Liver (tissue), 9 donors: ENCODE data around the gene IRF2BP2. TPM values are rescaled to one million over a fixed set of nuclear protein-coding genes. Genes with fewer than 3 reads are reported as not detected.

Source experiments
- DNase-seq: peaks from one replicate; pipeline ENCODE4 v3.0.0-alpha.2; 2017; ENCODE audit warnings: low spot score
- H3K27ac ChIP-seq, 2 donors: one replicate each; pipeline ENCODE4 v1.7.0; 2013; ENCODE audit warnings: inconsistent platforms in 2 of 2, low read length in 2 of 2, control low read depth in 1 of 2, low read depth in 1 of 2, mild to moderate bottlenecking in 1 of 2
- H3K27me3 ChIP-seq, 4 donors: one replicate each; pipeline versions ENCODE4 v1.6.1 to v1.7.0; 2013; ENCODE audit warnings: low read length in 3 of 4, inconsistent platforms in 1 of 4, mild to moderate bottlenecking in 1 of 4, moderate library complexity in 1 of 4; ENCODE audit not compliant: control insufficient read depth in 4 of 4, insufficient read depth in 4 of 4
- H3K36me3 ChIP-seq, 4 donors: one replicate each; pipeline versions ENCODE4 v1.6.1 to v1.7.0; 2013; ENCODE audit warnings: low read length in 3 of 4, mild to moderate bottlenecking in 3 of 4, low read depth in 1 of 4, moderate library complexity in 1 of 4; ENCODE audit not compliant: control insufficient read depth in 4 of 4, insufficient read depth in 3 of 4
- H3K4me1 ChIP-seq, 4 donors: one replicate each; pipeline versions ENCODE4 v1.6.1 to v1.7.0; 2013; ENCODE audit warnings: low read length in 3 of 4, mild to moderate bottlenecking in 3 of 4, moderate library complexity in 1 of 4; ENCODE audit not compliant: control insufficient read depth in 4 of 4, insufficient read depth in 4 of 4
- H3K4me3 ChIP-seq, 3 donors: one replicate each; pipeline versions ENCODE4 v1.6.1 to v1.7.0; 2013; ENCODE audit warnings: low read length in 3 of 3, control low read depth in 1 of 3, low read depth in 1 of 3, mild to moderate bottlenecking in 1 of 3
- H3K9ac ChIP-seq, 2 donors: one replicate each; pipeline ENCODE4 v1.7.0; 2013; ENCODE audit warnings: low read length in 2 of 2, mild to moderate bottlenecking in 2 of 2, moderate library complexity in 2 of 2, control low read depth in 1 of 2, low read depth in 1 of 2
- H3K9me3 ChIP-seq, 4 donors: one replicate each; pipeline versions ENCODE4 v1.6.1 to v1.7.0; 2013; ENCODE audit warnings: low read length in 3 of 4; ENCODE audit not compliant: control insufficient read depth in 4 of 4
- ATF3 ChIP-seq: IDR thresholded peaks from 2 replicates; pipeline ENCODE4 v1.6.1; 2016; ENCODE audit warnings: antibody characterized with exemption
- CTCF ChIP-seq: fragments of 150-350 bp; IDR thresholded peaks from 2 replicates; pipeline ENCODE4 v1.5.1; 2017; ENCODE audit warnings: improper control_type of control experiment, low read depth, low read length; ENCODE audit not compliant: missing input control
- EGR1 ChIP-seq, 2 donors: IDR thresholded peaks; 2 replicates each; pipeline ENCODE4 v1.6.1; 2016 to 2018; ENCODE audit warnings: antibody characterized with exemption in 2 of 2, low read depth in 2 of 2
- FOXA1 ChIP-seq: IDR thresholded peaks from 2 replicates; pipeline ENCODE4 v1.6.1; 2016; ENCODE audit warnings: antibody characterized with exemption
- FOXA2 ChIP-seq: IDR thresholded peaks from 2 replicates; pipeline ENCODE4 v1.6.1; 2016; ENCODE audit warnings: antibody characterized with exemption
- GABPA ChIP-seq, 2 donors: IDR thresholded peaks in 1 of 2; conservative IDR thresholded peaks in 1 of 2; 2 replicates each; pipeline ENCODE4 v1.6.1; 2016; ENCODE audit warnings: antibody characterized with exemption in 2 of 2, mild to moderate bottlenecking in 1 of 2, moderate library complexity in 1 of 2
- HNF4A ChIP-seq, 2 donors: conservative IDR thresholded peaks; 2 replicates each; pipeline ENCODE4 v1.6.1; 2016; ENCODE audit warnings: antibody characterized with exemption in 2 of 2, mild to moderate bottlenecking in 2 of 2
- HNF4G ChIP-seq: IDR thresholded peaks from 2 replicates; pipeline ENCODE4 v1.6.1; 2016; ENCODE audit warnings: antibody characterized with exemption
- JUND ChIP-seq, 2 donors: IDR thresholded peaks; 2 replicates each; pipeline ENCODE4 v1.6.1; 2016; ENCODE audit warnings: antibody characterized with exemption in 2 of 2
- MAX ChIP-seq: IDR thresholded peaks from 2 replicates; pipeline ENCODE4 v1.6.1; 2016; ENCODE audit warnings: antibody characterized with exemption
- NR2F2 ChIP-seq: IDR thresholded peaks from 2 replicates; pipeline ENCODE4 v1.6.1; 2016; ENCODE audit warnings: antibody characterized with exemption
- RAD21 ChIP-seq, 2 donors: IDR thresholded peaks; 2 replicates each; pipeline ENCODE4 v1.6.1; 2016; ENCODE audit warnings: antibody characterized with exemption in 2 of 2, mild to moderate bottlenecking in 2 of 2
- REST ChIP-seq: IDR thresholded peaks from 2 replicates; pipeline ENCODE4 v1.6.1; 2016; ENCODE audit warnings: antibody characterized with exemption, mild to moderate bottlenecking
- RXRA ChIP-seq, 2 donors: IDR thresholded peaks; 2 replicates each; pipeline ENCODE4 v1.6.1; 2017 to 2018; ENCODE audit warnings: antibody characterized with exemption in 2 of 2, mild to moderate bottlenecking in 1 of 2
- SP1 ChIP-seq: IDR thresholded peaks from 2 replicates; pipeline ENCODE4 v1.6.1; 2018; ENCODE audit warnings: antibody characterized with exemption, mild to moderate bottlenecking
- TAF1 ChIP-seq: conservative IDR thresholded peaks from 2 replicates; pipeline ENCODE4 v1.6.1; 2016; ENCODE audit warnings: antibody characterized with exemption, mild to moderate bottlenecking
- YY1 ChIP-seq: IDR thresholded peaks from 2 replicates; pipeline ENCODE4 v1.6.1; 2016; ENCODE audit warnings: antibody characterized with exemption, mild to moderate bottlenecking
- ZBTB33 ChIP-seq: IDR thresholded peaks from 2 replicates; pipeline ENCODE4 v1.6.1; 2016; ENCODE audit warnings: antibody characterized with exemption
- WGBS: extraction: QIAGEN DNeasy Blood & Tissue Kit; methylation state at CpG from one replicate; pipeline ENCODE4 v1.1.7; 2013; 5-methylcytosine and 5-hydroxymethylcytosine counted together
- polyA plus RNA-seq, 2 donors: library from polyadenylated mRNA; stranded (reverse) in 1 of 2; unstranded in 1 of 2; fragments of 200-250 nt in 1 of 2; fragments of >200 nt in 1 of 2; fragmentation: Nextera tagmentation in 1 of 2; extraction: Ambion mirVana in 1 of 2; gene quantifications; one replicate each; pipeline versions ENCODE4 v1.2.1 to v1.2.3, GENCODE V29; 2013 to 2015
- total RNA-seq, 2 donors: library from RNA; depleted of rRNA; stranded (reverse); fragments of >200 nt; gene quantifications; one replicate each; pipeline ENCODE4 v1.2.3, GENCODE V29; 2014
- donor health status: healthy.
- donor health status: healthy.
- donor health status: healthy.
- donor health status: healthy.
- donor health status: healthy.

Gene IRF2BP2
- total and polyA plus RNA-seq, 4 donors = 22.2 to 48.2 (median 35.4) TPM

- H3K9me3 ChIP-seq = no peaks in the 10 kb centered on the region
- WGBS = 85% methylated on average over 11 of the region's 11 CpGs
- no peak for TF ChIP-seq FOXA2
- TF ChIP-seq ZBTB33 = no peak
- TF ChIP-seq CTCF = no peak
- no peak for TF ChIP-seq EGR1 (IDR thresholded peaks at IDR 0.05; ENCODE audit: low read depth in 2 of 2)
- no peak for TF ChIP-seq TAF1
- no peak for TF ChIP-seq HNF4A (conservative IDR thresholded peaks at IDR 0.05)
- no peak for TF ChIP-seq MAX
- TF ChIP-seq REST = no peak
- TF ChIP-seq ATF3 = no peak
- no peak for TF ChIP-seq FOXA1
- TF ChIP-seq NR2F2 = no peak
- no peak for TF ChIP-seq YY1
- no peak for TF ChIP-seq RAD21 (IDR thresholded peaks at IDR 0.05)
- TF ChIP-seq HNF4G = no peak
- no peak for TF ChIP-seq SP1
- no peak for TF ChIP-seq GABPA (IDR thresholded peaks at IDR 0.05 in 1 of 2, conservative IDR thresholded peaks at IDR 0.05 in 1 of 2)
- no peak for TF ChIP-seq JUND (IDR thresholded peaks at IDR 0.05)
- TF ChIP-seq RXRA (IDR thresholded peaks at IDR 0.05) = no peak
- H3K4me1 ChIP-seq = peaks cover 3 to 12% (median 5%) of the 10 kb centered on the region in 4 donors
- H3K4me3 ChIP-seq = no peak overlapping the region
- no peak for DNase-seq
- H3K36me3 ChIP-seq = no peaks in the 10 kb centered on the region
- no peak overlapping the region for H3K9ac ChIP-seq
- H3K27ac ChIP-seq = no peak overlapping the region
- no peaks in the 10 kb centered on the region for H3K27me3 ChIP-seq
Measured at GRCh38 chr1:234627009-234627950, 17.3 kb upstream of the IRF2BP2 start.
